ENCODE measurements around the gene C9orf50.

C9orf50 gene

DNA sequence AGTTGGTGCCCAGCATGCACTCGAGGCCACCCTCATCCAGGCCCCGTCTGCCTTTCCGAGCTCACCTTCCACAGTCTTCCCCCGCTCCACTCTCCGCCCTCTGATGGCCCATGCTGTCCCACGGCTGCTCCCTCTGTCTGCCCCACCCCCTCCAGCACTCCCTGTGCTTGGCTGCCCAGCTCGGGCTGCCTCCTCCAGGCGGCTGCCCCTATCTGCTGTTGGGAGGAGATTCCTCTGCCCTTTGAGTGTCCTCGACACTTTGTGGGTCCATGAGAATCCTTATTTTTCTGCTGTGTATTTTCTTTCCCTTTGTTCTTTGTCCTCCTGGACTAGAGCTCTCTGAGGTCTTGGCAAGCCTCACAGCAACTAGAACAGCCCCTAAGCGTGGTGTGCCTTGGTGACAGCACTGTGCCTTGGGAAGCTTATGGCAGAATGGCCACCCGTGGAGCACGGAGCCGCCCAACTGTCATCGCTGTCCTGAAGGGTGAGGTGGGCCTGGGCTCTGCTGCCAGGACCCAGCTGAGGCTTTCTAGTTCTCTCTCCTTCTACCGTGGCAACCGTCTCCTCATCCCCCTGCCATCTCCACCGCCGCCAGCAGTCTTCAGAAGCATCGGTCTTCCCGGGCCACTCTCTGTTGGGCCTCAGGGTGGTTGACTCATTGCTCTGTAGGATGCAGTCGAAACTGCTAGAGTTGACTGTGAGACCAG is 10.2 kb upstream of the C9orf50 start:
- H3K4me3 ChIP-seq (ENCODE audit: low read depth, low read length) = no peak overlapping the region
- TF ChIP-seq, protein P1, sequence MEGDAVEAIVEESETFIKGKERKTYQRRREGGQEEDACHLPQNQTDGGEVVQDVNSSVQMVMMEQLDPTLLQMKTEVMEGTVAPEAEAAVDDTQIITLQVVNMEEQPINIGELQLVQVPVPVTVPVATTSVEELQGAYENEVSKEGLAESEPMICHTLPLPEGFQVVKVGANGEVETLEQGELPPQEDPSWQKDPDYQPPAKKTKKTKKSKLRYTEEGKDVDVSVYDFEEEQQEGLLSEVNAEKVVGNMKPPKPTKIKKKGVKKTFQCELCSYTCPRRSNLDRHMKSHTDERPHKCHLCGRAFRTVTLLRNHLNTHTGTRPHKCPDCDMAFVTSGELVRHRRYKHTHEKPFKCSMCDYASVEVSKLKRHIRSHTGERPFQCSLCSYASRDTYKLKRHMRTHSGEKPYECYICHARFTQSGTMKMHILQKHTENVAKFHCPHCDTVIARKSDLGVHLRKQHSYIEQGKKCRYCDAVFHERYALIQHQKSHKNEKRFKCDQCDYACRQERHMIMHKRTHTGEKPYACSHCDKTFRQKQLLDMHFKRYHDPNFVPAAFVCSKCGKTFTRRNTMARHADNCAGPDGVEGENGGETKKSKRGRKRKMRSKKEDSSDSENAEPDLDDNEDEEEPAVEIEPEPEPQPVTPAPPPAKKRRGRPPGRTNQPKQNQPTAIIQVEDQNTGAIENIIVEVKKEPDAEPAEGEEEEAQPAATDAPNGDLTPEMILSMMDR (IDR thresholded peaks at IDR 0.05; ENCODE audit: borderline replicate concordance, insufficient read depth, low read depth, low read length) = no peak

DNA sequence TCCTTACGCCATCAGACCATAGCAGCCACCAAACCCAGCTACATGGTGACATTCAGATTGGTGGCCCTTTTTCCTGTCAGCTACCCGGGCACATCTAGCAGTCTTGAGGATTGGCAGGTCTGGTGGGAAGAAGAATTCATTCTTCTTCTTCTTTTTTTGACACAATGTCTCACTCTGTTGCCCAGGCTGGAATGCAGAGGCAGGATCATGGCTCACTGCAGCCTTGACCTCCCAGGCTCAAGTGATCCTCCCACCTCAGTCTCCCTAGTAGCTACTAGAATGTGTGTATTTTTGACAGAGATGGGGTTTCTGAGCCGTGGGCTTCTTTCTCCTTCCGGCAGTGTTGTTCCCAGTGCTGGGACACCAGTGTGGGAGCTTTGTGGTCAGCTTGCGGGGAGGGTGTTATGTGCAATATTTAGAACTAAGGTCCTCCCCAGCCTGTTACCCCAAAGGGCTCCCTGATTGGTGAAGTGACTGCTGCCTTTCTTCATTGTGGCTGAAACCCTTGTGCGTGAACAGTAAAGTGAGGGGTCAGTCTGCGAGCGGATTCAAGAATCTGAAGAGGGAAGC is 8.4 kb upstream of the C9orf50 start:
- TF ChIP-seq, protein P1 (IDR thresholded peaks at IDR 0.05; ENCODE audit: borderline replicate concordance, insufficient read depth, low read depth, low read length) = no peak
- H3K4me3 ChIP-seq (ENCODE audit: low read depth, low read length) = no peak overlapping the region

DNA sequence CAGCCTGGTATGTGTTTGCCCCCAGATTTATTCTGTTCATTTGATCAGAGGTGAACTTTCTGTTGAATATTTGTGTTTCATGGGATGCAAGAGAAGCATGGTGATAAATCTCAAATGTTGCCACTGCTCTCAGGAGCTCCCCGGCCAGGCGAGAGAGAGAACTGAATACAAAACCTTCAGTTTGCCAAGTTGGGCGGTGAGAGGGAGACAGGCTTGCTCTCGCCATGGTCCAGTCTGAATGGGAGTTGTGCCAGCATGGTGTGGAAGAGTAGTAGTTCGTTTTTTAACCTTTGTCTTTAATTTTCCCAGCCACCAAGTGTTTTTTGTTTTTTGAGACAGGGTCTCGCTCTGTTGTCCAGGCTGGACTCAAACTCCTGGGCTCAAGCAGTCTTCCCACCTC is 7.8 kb upstream of the C9orf50 start:
- H3K4me3 ChIP-seq (ENCODE audit: low read depth, low read length) = no peak overlapping the region
- TF ChIP-seq, protein P1 (IDR thresholded peaks at IDR 0.05; ENCODE audit: borderline replicate concordance, insufficient read depth, low read depth, low read length) = no peak

DNA sequence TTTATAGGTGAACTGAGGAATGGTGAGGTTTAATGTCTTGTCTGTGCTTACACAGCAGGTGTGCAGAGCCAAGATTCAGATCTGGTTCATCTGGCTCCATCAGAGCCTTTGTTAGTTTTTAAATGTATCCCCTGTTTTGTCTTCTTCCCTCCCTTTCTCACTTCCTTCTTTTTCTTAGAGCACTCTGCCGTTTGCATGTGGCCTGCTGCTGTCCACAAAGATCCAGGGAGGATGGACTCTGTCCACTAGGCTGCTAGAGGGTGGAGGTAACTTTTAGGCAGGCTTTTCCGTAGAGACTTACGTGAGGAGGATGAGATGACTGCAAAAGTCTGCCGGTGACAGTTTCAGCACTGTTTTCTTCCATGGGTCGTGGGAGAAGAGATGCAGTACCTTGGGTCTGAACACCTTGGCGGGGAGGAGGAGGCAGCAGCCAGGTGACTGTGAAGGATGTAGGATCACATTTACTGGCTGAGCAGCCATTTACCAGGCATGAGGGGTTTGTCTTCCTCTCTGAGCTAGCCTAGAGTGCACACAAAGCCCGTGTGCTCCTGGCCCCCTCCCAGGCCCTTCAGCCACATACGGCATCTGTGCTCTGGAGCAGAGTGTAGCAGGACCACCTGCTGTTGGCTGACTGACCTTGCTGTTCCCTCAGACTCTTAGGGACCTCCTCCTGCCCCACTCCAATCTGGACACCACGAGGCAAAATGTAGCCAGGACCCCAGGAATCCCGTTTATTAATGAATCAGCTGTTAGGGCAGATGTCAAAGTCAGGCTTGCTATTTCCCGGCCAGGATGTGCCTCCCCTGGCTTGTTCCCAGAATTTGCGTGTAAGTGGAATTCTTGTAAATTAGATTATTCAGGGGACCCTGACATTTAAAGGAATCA is 6.9 kb upstream of the C9orf50 start:
- H3K4me3 ChIP-seq (ENCODE audit: low read depth, low read length) = peak overlapping the region; percentile 90
- TF ChIP-seq, protein P1 (IDR thresholded peaks at IDR 0.05; ENCODE audit: borderline replicate concordance, insufficient read depth, low read depth, low read length) = no peak

DNA sequence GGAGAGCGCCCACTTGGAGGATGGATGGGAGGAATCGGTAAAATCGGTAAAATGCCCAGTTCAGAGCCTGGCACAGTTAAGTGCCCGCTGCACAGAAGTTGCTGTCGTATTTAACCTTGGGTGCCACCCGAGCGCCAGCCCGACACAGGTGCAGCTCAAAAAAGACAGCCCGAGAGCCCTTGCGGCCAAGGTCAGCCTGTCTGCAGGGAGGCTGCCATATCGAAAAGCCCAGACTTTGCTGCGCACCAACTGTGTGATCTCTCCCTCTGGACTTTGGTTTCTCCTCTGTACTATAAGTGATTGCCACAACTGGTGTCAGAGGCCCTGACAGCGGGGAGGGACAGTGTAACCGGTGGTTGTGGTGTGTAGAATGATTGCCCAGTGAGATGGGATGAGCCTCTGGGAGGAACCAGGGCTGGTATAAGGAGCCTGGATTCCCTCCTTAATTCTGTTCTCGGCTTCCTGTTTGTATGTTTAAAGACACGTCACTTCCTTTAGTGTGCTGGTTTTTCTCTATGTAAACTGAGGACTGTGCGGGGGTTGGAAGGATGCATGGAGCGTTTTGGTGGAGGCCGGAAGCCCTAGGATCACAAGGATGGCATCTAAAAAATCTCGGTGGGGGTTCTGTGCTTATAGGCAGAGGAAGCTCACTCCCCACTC is 5.9 kb upstream of the C9orf50 start:
- peak overlapping the region; percentile 90 for H3K4me3 ChIP-seq (ENCODE audit: low read depth, low read length)
- TF ChIP-seq, protein P1 (IDR thresholded peaks at IDR 0.05; ENCODE audit: borderline replicate concordance, insufficient read depth, low read depth, low read length) = no peak

DNA sequence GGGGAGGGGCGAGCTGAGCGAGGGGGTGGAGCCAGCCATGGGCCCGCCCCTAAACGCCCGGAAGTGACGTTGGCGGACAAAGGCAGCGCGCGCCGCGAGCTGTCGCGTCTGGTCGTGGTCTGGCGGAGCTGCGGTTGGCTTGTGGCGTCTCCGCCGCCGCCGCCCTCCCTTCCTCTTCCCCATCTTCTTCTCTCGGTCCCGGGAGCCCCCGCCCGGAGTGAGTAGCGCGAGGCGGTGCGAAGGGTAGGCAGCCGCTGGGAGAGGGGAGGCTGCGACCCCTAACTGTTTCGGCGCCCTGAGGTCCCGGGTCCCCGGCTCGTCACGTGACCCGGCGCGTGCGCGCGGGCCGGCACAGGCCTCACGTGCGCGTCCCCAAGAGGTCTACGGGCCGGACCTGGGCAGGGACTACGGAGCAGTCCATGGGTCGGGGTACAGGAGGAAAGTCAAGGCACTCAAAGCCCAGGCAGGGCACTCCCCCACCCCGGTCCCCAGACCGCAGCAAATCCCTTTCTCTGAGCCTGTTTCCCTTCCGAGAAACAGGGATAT is 5.3 kb upstream of the C9orf50 start, which contains the start of gene NTMT1:
NTMT1 (plus strand) TSS at position 85 of the 546 bp plus-strand sequence. CDS start 6,541 bp downstream, outside the sequence.
- TF ChIP-seq, protein P1 (IDR thresholded peaks at IDR 0.05; ENCODE audit: borderline replicate concordance, insufficient read depth, low read depth, low read length) = no peak
- H3K4me3 ChIP-seq (ENCODE audit: low read depth, low read length) = peak within 1 kb of the TSS; percentile 90
